PC-3 (cell line): ENCODE results near the gene CASZ1. TPM values are rescaled to one million over a fixed set of nuclear protein-coding genes. Genes with fewer than 3 reads are reported as not detected.

ENCODE experiments used
- ATAC-seq: fragments of 200-7000 bp; cut with Tn5 transposase; 2 replicates; pipeline ENCODE4 v1.9.1; 2020; ENCODE audit warnings: mild to moderate bottlenecking, moderate library complexity
- BruUV-seq: library from RNA; stranded (reverse); fragments of 400-500 nt; replicated peaks from 2 replicates; lab custom pipeline; 2021; lab: Mats Ljungman, UMichigan
- CTCF ChIA-PET: fragments of 300-600 bp; sonication (Branson Sonifier 250); formaldehyde crosslinking; loops from one replicate; lab custom pipeline; 2022; ENCODE audit warnings: antibody characterized with exemption; lab: Charles Lee
- POLR2A ChIA-PET: fragments of 300-600 bp; sonication (Branson Sonifier 250); formaldehyde crosslinking; loops from one replicate; lab custom pipeline; 2022; ENCODE audit warnings: antibody characterized with exemption; ENCODE audit not compliant: unreplicated experiment; lab: Charles Lee
- DNase-seq: peaks from one replicate; pipeline ENCODE4 v3.0.0-alpha.2; 2015
- H2AFZ ChIP-seq: fragments of 300-600 bp; sonication (generic); 2 replicates; pipeline ENCODE4 v1.6.0; 2016; ENCODE audit warnings: antibody characterized with exemption, low read length
- H3F3A ChIP-seq: fragments of 300-600 bp; sonication (generic); one replicate; pipeline ENCODE4 v1.6.0; 2017; ENCODE audit warnings: antibody characterized with exemption, low read length, control low read depth, mild to moderate bottlenecking; ENCODE audit not compliant: unreplicated experiment
- H3K27ac ChIP-seq: fragments of 300-600 bp; sonication (generic); 2 replicates; pipeline ENCODE4 v1.5.1; 2016; ENCODE audit warnings: mild to moderate bottlenecking, low read length
- H3K27me3 ChIP-seq: fragments of 300-600 bp; sonication (generic); 2 replicates; pipeline ENCODE4 v1.6.1; 2016; ENCODE audit warnings: low read length, mixed read lengths
- H3K36me3 ChIP-seq: fragments of 300-600 bp; sonication (generic); 2 replicates; pipeline ENCODE4 v1.6.1; 2016; ENCODE audit warnings: low read depth, mixed run types, low read length, mixed read lengths
- H3K4me1 ChIP-seq: fragments of 300-600 bp; sonication (generic); 2 replicates; pipeline ENCODE4 v1.5.1; 2016; ENCODE audit warnings: low read length; ENCODE audit not compliant: insufficient read depth
- H3K4me2 ChIP-seq: fragments of 300-600 bp; sonication (generic); 2 replicates; pipeline ENCODE4 v1.6.0; 2016; ENCODE audit warnings: low read length
- H3K4me3 ChIP-seq: fragments of 300-600 bp; sonication (generic); 2 replicates; pipeline ENCODE4 v1.5.1; 2016; ENCODE audit warnings: mild to moderate bottlenecking, low read length, mixed read lengths
- H3K79me2 ChIP-seq: fragments of 300-600 bp; sonication (generic); 2 replicates; pipeline ENCODE4 v1.6.1; 2017; ENCODE audit warnings: low read length, mixed read lengths
- H3K9ac ChIP-seq: fragments of 300-600 bp; sonication (generic); 2 replicates; pipeline ENCODE4 v1.6.0; 2016; ENCODE audit warnings: mild to moderate bottlenecking, low read length
- H3K9me2 ChIP-seq: fragments of 300-600 bp; sonication (generic); replicated peaks from 2 replicates; pipeline ENCODE4 v1.6.1; 2016; ENCODE audit warnings: mixed run types, low read length, mixed read lengths
- H3K9me3 ChIP-seq: fragments of 300-600 bp; sonication (generic); 2 replicates; pipeline ENCODE4 v1.6.1; 2016; ENCODE audit warnings: low read length, mixed read lengths
- H4K20me1 ChIP-seq: fragments of 300-600 bp; sonication (generic); 2 replicates; pipeline ENCODE4 v1.6.1; 2016; ENCODE audit warnings: low read length, mixed read lengths
- CTCF ChIP-seq: fragments of 300-600 bp; sonication (generic); conservative IDR thresholded peaks from 2 replicates; pipeline ENCODE4 v1.5.1; 2017; ENCODE audit warnings: antibody characterized with exemption, low read depth, mild to moderate bottlenecking, low read length
- EZH2 ChIP-seq: fragments of 300-600 bp; sonication (generic); IDR thresholded peaks from one replicate; pipeline ENCODE4 v1.6.1; 2017; ENCODE audit warnings: antibody characterized with exemption, mild to moderate bottlenecking, low read length; ENCODE audit not compliant: unreplicated experiment
- EZH2phosphoT487 ChIP-seq: fragments of 300-600 bp; sonication (generic); IDR thresholded peaks from 2 replicates; pipeline ENCODE4 v1.6.1; 2018; ENCODE audit warnings: mild to moderate bottlenecking, antibody characterized with exemption, low read length, borderline replicate concordance
- intact Hi-C: fragments of 100-400 bp; cut with micrococcal nuclease; formaldehyde crosslinking; loops from 2 replicates; pipeline ENCODE4 v1.9.0; 2023
- total RNA-seq: library from RNA; depleted of rRNA; stranded (reverse); fragments of >200 nt; gene quantifications from 2 replicates; pipeline ENCODE4 v1.2.3, GENCODE V29; 2014

The CASZ1 gene
- total RNA-seq, 1 experiment from 2014 or later = 12.8 TPM

DNA sequence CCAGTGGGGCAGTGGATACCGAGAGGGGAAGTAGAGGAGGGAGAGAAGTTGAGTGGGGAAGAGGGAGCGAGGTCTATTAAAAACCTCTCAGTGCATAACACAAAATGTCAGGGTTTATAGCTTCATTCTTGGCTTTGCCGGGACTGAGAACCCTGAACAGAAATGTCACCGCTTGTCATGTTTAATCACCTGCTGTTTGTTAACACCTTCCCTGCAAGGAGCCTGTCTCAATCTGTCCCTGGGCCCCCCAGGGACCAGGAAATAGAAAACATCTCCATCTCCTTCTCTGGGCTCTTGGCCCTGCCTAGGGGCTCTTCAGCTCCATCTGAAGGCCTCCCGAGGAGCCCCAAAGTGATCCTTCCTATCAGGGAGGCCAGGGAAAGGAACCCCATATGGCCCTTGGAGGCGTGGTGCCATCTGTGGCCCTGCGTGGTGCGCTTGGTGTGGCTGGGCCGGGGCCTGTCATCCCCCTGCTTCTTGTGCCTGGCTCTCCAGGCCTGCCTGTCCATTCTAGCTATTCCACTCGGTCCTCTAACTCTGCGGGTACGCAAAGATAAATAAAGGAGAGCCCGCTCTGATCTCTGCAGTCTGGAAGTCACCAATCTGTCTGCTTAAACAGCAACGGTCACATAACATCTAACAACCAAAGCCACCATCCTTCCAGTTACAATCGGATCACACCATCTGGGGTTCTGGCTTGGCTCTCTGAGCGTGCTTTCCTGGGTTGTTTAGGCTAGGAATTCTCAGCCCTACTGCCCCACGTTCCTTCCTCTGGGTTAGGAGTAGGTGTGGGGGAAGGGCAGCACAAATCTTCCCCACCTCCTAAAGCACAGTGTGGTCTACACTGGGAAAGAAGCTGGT, 113.8 kb downstream of the CASZ1 start:
- no peak overlapping the region for H3K27ac ChIP-seq

DNA sequence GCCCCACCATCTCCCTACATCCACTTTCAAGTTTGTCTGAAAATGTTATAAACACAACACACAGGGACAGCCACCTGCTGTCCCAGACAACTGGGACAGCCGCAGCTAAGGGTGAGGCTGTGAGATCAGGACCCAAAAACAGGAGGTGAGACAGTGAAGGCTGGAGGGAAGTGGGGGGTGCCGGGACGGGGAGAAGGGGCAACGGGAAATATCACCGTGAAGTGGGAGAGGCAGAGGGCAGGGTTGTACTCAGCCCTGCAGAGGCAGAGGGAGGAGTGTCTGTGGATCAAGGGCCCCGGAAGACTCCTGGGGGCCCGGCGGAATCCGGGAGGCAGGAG, 114.4 kb downstream of the CASZ1 start:
- Histone ChIP-seq H3K9ac (no peak overlapping the region), H4K20me1 (no peaks in the 10 kb centered on the region), H3K27ac (no peak overlapping the region), H3F3A (no peaks in the 10 kb centered on the region), H3K27me3 (no peaks in the 10 kb centered on the region), H3K9me3 (no peaks in the 10 kb centered on the region), H3K4me3 (no peak overlapping the region), H3K9me2 (no peaks in the 10 kb centered on the region), H3K79me2 (no peaks in the 10 kb centered on the region), H2AFZ (no peak overlapping the region), H3K36me3 (no peaks in the 10 kb centered on the region), H3K4me2 (no peak overlapping the region), H3K4me1 (peaks cover 18% of the 10 kb centered on the region)
- TF ChIP-seq CTCF (no peak), EZH2phosphoT487 (no peak), EZH2 (no peak)
- ATAC-seq (no peak), DNase-seq (no peak)
- CTCF ChIA-PET = no interaction called here
- intact Hi-C loops = no loop called here
- BruUV-seq = no TSS peak
- POLR2A ChIA-PET = no interaction called here

More for the DNA sequence above, 113.8 kb downstream of the CASZ1 start:
- BruUV-seq = no TSS peak
- no peaks in the 10 kb centered on the region for H3K27me3 ChIP-seq
- no peaks in the 10 kb centered on the region for H4K20me1 ChIP-seq
- H2AFZ ChIP-seq = no peak overlapping the region
- H3K4me1 ChIP-seq = peaks cover 24% of the 10 kb centered on the region
- ATAC-seq = no peak
- CTCF ChIA-PET = no interaction called here
- no peak for DNase-seq
- no peaks in the 10 kb centered on the region for H3K9me2 ChIP-seq
- no peaks in the 10 kb centered on the region for H3K36me3 ChIP-seq
- no peaks in the 10 kb centered on the region for H3F3A ChIP-seq
- POLR2A ChIA-PET = no interaction called here
- no peaks in the 10 kb centered on the region for H3K9me3 ChIP-seq
- TF ChIP-seq CTCF (no peak), EZH2 (no peak), EZH2phosphoT487 (no peak)
- intact Hi-C loops = no loop called here
- no peak overlapping the region for H3K4me2 ChIP-seq
- no peak overlapping the region for H3K4me3 ChIP-seq
- no peaks in the 10 kb centered on the region for H3K79me2 ChIP-seq
- H3K9ac ChIP-seq = no peak overlapping the region
